Measurements from ENCODE around the gene CCL2. TPM values are rescaled to one million over a fixed set of nuclear protein-coding genes. Genes with fewer than 3 reads are reported as not detected.

Gene CCL2
- total RNA-seq, 2 experiments from 2014 or later: not detected

- Mint-ChIP-seq H3K27me3 (peaks cover 16% of the 10 kb centered on the region), H3K36me3 (ENCODE audit: low read depth) (no peaks in the 10 kb centered on the region), H3K4me1 (peaks cover 4% of the 10 kb centered on the region), H3K27ac (no peak overlapping the region), H3K4me3 (no peak overlapping the region), H3K9me3 (peaks cover 7% of the 10 kb centered on the region)
- ChIA-PET POLR2A (no interaction called here), CTCF (no interaction called here)
- no peak for DNase-seq
Measured at GRCh38 chr17:34299956-34300577, 45.0 kb downstream of the CCL2 start.

- POLR2A ChIA-PET: no interaction called here
- no peak overlapping the region for H3K4me3 Mint-ChIP-seq
- H3K27ac Mint-ChIP-seq: no peak overlapping the region
- peaks cover 4% of the 10 kb centered on the region for H3K4me1 Mint-ChIP-seq
- peaks cover 7% of the 10 kb centered on the region for H3K9me3 Mint-ChIP-seq
- no peak for DNase-seq
- CTCF ChIA-PET: interaction anchor here (1.5 kb wide), 1 partner anchor 60 kb away, joined by 7 read pairs; no protein-coding TSS in a partner anchor
- H3K36me3 Mint-ChIP-seq (ENCODE audit: low read depth): no peaks in the 10 kb centered on the region
- H3K27me3 Mint-ChIP-seq: peaks cover 17% of the 10 kb centered on the region
Measured at GRCh38 chr17:34300652-34301370, 45.7 kb downstream of the CCL2 start.

- Mint-ChIP-seq H3K4me1 (peaks cover 6% of the 10 kb centered on the region), H3K27me3 (peaks cover 19% of the 10 kb centered on the region), H3K27ac (no peak overlapping the region), H3K36me3 (ENCODE audit: low read depth) (no peaks in the 10 kb centered on the region), H3K9me3 (peaks cover 7% of the 10 kb centered on the region), H3K4me3 (no peak overlapping the region)
- no peak for DNase-seq
- ChIA-PET CTCF (interaction anchor here (1.5 kb wide), 1 partner anchor 59 kb away, joined by 7 read pairs; no protein-coding TSS in a partner anchor), POLR2A (interaction anchor here (0.6 kb wide), 1 partner anchor 567 kb away, joined by 3 read pairs; no protein-coding TSS in a partner anchor)
Measured at GRCh38 chr17:34301986-34302385, 46.9 kb downstream of the CCL2 start.

- DNase-seq: no peak
- ChIA-PET CTCF (interaction anchor here (1.5 kb wide), 1 partner anchor 59 kb away, joined by 7 read pairs; no protein-coding TSS in a partner anchor), POLR2A (interaction anchor here (0.6 kb wide), 1 partner anchor 567 kb away, joined by 3 read pairs; no protein-coding TSS in a partner anchor)
- peaks cover 19% of the 10 kb centered on the region for H3K27me3 Mint-ChIP-seq
- H3K27ac Mint-ChIP-seq: no peak overlapping the region
- H3K9me3 Mint-ChIP-seq: peaks cover 7% of the 10 kb centered on the region
- no peak overlapping the region for H3K4me3 Mint-ChIP-seq
- H3K4me1 Mint-ChIP-seq: peaks cover 11% of the 10 kb centered on the region
- H3K36me3 Mint-ChIP-seq (ENCODE audit: low read depth): no peaks in the 10 kb centered on the region
Measured at GRCh38 chr17:34302636-34303035, 47.6 kb downstream of the CCL2 start.

- ChIA-PET CTCF (no interaction called here), POLR2A (no interaction called here)
- Mint-ChIP-seq H3K4me3 (no peak overlapping the region), H3K27me3 (peaks cover 20% of the 10 kb centered on the region), H3K27ac (no peak overlapping the region), H3K36me3 (ENCODE audit: low read depth) (no peaks in the 10 kb centered on the region), H3K4me1 (peaks cover 11% of the 10 kb centered on the region), H3K9me3 (peaks cover 3% of the 10 kb centered on the region)
- no peak for DNase-seq
Measured at GRCh38 chr17:34303606-34304005, 48.5 kb downstream of the CCL2 start.

- ChIA-PET POLR2A (no interaction called here), CTCF (no interaction called here)
- peaks cover 11% of the 10 kb centered on the region for H3K4me1 Mint-ChIP-seq
- H3K4me3 Mint-ChIP-seq: no peak overlapping the region
- H3K27ac Mint-ChIP-seq: no peak overlapping the region
- H3K9me3 Mint-ChIP-seq: no peaks in the 10 kb centered on the region
- H3K36me3 Mint-ChIP-seq (ENCODE audit: low read depth): no peaks in the 10 kb centered on the region
- H3K27me3 Mint-ChIP-seq: peaks cover 25% of the 10 kb centered on the region
- DNase-seq: no peak
Measured at GRCh38 chr17:34305061-34305460, 50.0 kb downstream of the CCL2 start.

GRCh38 chr17:34305606-34306005 is 50.5 kb downstream of the CCL2 start:
- Mint-ChIP-seq H3K4me1 (peaks cover 11% of the 10 kb centered on the region), H3K36me3 (ENCODE audit: low read depth) (no peaks in the 10 kb centered on the region), H3K9me3 (no peaks in the 10 kb centered on the region), H3K27me3 (peaks cover 25% of the 10 kb centered on the region), H3K27ac (no peak overlapping the region), H3K4me3 (no peak overlapping the region)
- no peak for DNase-seq
- CTCF ChIA-PET: no interaction called here
- POLR2A ChIA-PET: no interaction called here

GRCh38 chr17:34306466-34306865 is 51.4 kb downstream of the CCL2 start:
- Mint-ChIP-seq H3K9me3 (no peaks in the 10 kb centered on the region), H3K4me1 (peaks cover 7% of the 10 kb centered on the region), H3K36me3 (ENCODE audit: low read depth) (no peaks in the 10 kb centered on the region), H3K4me3 (no peak overlapping the region), H3K27ac (no peak overlapping the region), H3K27me3 (peaks cover 29% of the 10 kb centered on the region)
- POLR2A ChIA-PET: no interaction called here
- DNase-seq: no peak
- CTCF ChIA-PET: no interaction called here

Other genes with a start within 250 kb of the CCL2 start
- gene CCL7, start 14.9 kb downstream of the CCL2 start, total RNA-seq: not detected
- not detected for gene CCL11, start 30.5 kb downstream of the CCL2 start, total RNA-seq
- not detected for gene CCL8, start 64.2 kb downstream of the CCL2 start, total RNA-seq
- gene CCL13, start 101.2 kb downstream of the CCL2 start, total RNA-seq: not detected
- 1 to 10 TPM; 4.8 to 6.8 TPM for gene CCL1, start 107.9 kb downstream of the CCL2 start, total RNA-seq